ENCODE data around the gene TMEM164.

The TMEM164 gene

GRCh38 chrX:110036162-110037033, 33.5 kb downstream of the TMEM164 start:
- no peak for DNase-seq (ENCODE audit: low read depth in 1 of 2, low spot score in 1 of 2)

DNA sequence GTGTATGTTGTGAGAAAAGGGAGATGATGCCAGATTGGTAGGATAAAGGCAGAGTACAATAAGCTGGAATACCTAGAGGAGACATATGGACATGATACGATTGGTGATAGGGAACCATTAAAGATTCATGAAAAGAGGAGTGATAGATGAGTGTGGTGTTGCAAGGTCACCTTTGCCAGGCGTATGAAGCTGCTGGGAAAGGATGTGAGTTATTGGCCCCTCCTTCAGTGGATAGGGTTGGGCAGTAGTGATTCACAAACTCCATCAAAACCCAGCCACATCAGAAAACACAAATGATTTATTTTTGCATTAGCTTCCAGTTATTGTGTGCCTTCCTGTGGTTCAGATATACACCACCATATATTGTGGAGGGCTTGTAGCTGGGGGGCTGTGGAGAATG, 34.3 kb downstream of the TMEM164 start:
- no peak for DNase-seq (ENCODE audit: low read depth in 1 of 2, low spot score in 1 of 2)

- DNase-seq (ENCODE audit: low read depth in 1 of 2, low spot score in 1 of 2) = no peak
These were observed 36.0 kb downstream of the TMEM164 start for GRCh38 chrX:110038900-110039299.

DNA sequence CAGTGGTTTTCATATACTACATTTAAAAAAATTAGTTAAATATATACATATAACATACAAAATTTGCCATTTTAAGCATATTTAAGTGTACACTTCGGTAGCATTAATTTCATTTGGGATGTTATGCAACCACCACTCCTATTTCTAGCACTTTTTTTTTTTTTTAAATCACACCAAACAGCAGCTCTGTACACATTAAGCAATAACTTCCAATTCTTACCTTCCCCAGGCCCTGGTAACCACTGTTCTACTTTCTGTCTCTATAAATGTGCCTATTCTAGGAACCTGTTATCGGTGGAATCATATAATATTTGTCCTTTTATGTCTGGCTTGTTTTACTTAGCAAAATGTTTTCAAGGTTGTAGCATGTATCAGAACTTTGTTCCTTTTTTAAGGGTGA, 39.1 kb downstream of the TMEM164 start:
- DNase-seq (ENCODE audit: low read depth in 1 of 2, low spot score in 1 of 2) = no peak

DNA sequence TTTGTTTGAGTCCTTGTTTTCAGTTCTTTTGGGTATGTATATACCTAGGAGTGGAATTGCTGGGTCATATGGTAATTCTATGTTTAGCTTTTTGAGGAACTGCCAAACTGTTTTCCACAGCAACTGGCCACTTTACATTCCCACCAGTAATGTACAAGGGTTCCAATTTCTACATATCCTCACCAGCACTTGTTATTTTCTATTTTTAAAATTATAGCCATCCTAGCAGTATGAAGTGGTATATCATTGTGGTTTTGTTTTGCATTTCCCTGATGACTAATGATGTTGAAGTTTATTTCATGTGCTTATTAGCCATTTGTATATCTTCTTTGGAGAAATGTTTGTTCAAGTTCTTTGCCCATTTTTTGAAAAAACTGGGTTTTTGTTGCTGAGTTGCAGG, 39.6 kb downstream of the TMEM164 start:
- DNase-seq (ENCODE audit: low read depth in 1 of 2, low spot score in 1 of 2) = no peak

- DNase-seq (ENCODE audit: low read depth in 1 of 2, low spot score in 1 of 2) = no peak
These were observed 40.6 kb downstream of the TMEM164 start for GRCh38 chrX:110043506-110043905.

GRCh38 chrX:110044346-110045249, 41.7 kb downstream of the TMEM164 start:
- no peak for DNase-seq (ENCODE audit: low read depth in 1 of 2, low spot score in 1 of 2)

GRCh38 chrX:110045421-110045820, 42.5 kb downstream of the TMEM164 start:
- DNase-seq (ENCODE audit: low read depth in 1 of 2, low spot score in 1 of 2) = no peak

DNA sequence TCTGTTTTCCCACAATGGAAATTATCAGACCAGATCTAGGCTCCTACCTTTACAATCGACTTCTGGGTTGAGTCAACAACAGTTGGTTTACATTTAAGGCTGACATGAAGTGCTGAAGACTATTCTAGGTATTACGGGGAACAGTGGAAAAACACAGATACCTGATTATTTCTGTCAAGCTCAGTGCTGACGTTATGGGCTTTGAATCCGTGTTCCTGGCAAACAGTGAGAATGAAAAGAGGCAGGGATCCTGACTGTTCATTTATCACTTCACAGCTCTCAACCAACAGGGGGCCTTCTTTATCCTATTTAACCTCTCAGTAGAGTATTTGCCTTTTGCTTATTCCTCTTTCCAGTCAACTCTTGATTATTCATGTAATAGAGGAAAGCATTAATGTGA, 43.1 kb downstream of the TMEM164 start:
- no peak for DNase-seq (ENCODE audit: low read depth in 1 of 2, low spot score in 1 of 2)

GRCh38 chrX:110046971-110047370, 44.1 kb downstream of the TMEM164 start:
- DNase-seq (ENCODE audit: low read depth in 1 of 2, low spot score in 1 of 2) = no peak

DNA sequence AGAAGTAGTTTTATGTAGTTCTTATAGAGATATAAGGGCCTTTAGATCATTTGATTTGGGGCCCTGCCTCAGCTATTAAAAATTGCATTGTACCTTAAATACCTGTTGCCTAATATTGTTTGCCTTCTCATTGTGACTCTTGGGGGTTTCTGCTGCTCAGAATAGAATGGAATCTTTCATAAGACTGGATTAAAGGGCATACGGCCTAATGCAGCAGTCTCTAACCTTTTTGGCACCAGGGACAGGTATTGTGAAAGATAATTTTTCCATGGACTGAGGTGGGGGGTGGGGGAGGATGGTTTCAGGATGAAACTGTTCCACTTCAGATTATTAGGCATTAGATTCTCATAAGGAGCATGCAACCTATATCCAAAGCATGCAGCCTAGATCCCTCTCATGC, 46.2 kb downstream of the TMEM164 start:
- DNase-seq (ENCODE audit: low read depth in 1 of 2, low spot score in 1 of 2) = no peak

GRCh38 chrX:110050386-110050785, 47.5 kb downstream of the TMEM164 start:
- DNase-seq (ENCODE audit: low read depth in 1 of 2, low spot score in 1 of 2) = no peak

DNA sequence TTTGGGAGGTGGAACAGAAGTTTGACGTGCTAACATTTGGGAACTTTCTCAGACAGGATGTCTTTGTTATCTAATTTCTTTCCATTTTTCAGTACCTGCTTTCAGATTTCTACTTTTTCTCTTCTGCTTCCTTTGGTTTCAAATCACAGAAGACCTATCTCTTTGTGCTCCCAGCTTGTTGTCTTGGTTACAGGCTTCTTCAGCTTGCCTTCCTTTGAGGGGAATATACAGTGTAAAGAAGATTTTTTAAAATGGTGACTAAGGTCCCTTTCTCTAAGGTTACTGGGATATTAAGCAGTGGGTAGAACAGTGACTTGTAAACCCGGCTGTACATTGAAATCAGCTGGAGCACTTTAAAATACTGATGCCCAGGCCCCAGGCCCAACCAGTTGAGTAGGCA, 48.0 kb downstream of the TMEM164 start:
- DNase-seq (ENCODE audit: low read depth in 1 of 2, low spot score in 1 of 2) = no peak

DNA sequence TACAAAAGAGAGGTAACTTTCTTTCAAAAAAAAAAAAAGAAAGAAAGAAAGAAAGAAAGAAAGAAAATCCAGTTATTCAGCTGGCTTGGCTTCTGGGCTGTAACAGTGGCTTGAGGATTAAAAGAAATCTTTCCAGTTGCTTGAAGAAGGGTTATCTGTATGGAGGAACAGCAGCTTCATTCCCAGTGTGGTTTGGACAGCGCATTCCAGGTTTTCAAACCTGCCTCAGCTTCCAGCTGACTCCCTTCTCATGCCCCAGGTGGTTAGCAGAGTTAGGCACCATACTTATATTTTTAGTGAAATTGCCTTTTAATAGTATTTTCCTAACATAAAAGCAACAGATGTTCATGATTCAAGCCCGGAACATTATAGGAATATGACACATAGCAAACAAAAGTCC, 48.6 kb downstream of the TMEM164 start:
- no peak for DNase-seq (ENCODE audit: low read depth in 1 of 2, low spot score in 1 of 2)

GRCh38 chrX:110052303-110052702, 49.4 kb downstream of the TMEM164 start:
- no peak for DNase-seq (ENCODE audit: low read depth in 1 of 2, low spot score in 1 of 2)

GRCh38 chrX:110053453-110053852, 50.5 kb downstream of the TMEM164 start:
- DNase-seq (ENCODE audit: low read depth in 1 of 2, low spot score in 1 of 2) = no peak

DNA sequence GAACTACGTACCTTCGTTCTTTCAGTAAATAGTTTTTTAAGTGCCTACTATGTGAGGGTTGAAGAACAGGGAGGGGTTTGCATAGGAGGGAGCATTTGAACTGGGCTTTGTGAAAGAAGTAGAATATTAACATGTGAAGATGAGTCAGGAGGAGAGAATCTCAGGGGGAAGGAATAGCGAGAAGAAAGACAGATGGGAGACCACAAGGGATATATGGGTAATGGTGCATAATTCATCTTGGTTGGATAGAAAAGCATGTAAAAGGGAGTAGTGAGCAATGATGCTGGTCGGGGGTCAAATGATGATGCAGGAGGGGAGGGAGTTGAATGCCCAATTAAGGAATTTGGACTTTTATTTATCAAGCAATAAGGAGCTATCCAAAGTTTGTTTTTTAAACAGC, 52.7 kb downstream of the TMEM164 start:
- DNase-seq (ENCODE audit: low read depth in 1 of 2, low spot score in 1 of 2) = no peak

GRCh38 chrX:110056419-110056818, 53.5 kb downstream of the TMEM164 start:
- DNase-seq (ENCODE audit: low read depth in 1 of 2, low spot score in 1 of 2) = no peak

GRCh38 chrX:110059410-110059809, 56.5 kb downstream of the TMEM164 start:
- no peak for DNase-seq (ENCODE audit: low read depth in 1 of 2, low spot score in 1 of 2)

DNA sequence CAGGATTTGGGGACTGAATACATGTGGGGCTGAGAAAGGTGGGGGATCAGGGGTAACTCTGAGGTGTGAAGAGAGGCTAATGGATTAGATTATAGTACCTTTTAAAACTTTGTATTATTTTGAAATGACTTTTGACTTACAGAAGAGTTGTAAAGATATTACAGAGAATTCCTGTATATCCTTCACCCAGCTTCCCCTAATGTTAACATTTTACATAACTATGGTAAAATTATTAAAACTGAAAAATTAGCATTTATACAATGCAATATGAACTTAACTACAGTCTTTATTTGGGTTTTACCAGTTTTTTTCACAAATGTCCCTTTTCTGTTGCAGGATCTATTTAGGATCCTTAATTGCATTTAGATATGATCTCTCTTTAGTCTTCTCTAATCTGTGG, 57.4 kb downstream of the TMEM164 start:
- no peak for DNase-seq (ENCODE audit: low read depth in 1 of 2, low spot score in 1 of 2)

DNA sequence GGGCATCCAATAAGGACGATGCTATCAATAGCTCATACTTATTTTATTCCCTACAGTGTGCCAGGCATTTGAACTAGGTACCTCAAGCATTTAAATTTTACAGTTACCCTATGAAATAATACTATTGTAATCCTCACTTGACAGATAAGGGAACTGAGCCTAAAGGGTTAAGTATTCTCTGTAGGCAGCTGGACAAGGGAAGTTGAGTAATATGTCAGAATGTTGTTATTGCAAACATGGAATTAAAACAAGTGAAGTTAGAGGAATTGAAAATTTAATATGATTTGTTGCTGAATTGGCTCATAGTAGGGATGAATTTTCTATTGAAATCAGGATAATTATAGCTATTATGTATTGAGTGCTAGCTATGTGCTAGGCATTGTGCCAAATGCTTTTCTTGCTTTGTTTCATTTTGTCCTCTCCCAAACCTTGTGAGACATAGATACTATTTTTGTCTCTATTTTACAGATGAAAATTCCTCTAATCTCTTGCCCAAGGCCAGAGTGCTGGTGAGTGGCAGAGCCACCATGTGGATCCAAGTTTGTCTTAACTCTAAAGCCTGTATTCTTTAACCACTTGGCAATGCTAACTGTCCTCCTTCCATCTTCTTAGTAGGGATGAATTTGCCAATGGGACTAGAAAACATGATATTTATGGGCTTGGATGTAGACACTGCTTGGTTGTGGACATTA, 58.1 kb downstream of the TMEM164 start:
- no peak for DNase-seq (ENCODE audit: low read depth in 1 of 2, low spot score in 1 of 2)

GRCh38 chrX:110062919-110063318, 60.0 kb downstream of the TMEM164 start:
- no peak for DNase-seq (ENCODE audit: low read depth in 1 of 2, low spot score in 1 of 2)

All from activated T-helper 1 cell treated with anti-CD3 and anti-CD28 coated beads, Interleukin-2, amount 50 U/mL, for 16 hours (primary cell).